WTC11 (cell line): Measurements from ENCODE around the gene FALEC. TPM values are rescaled to one million over a fixed set of nuclear protein-coding genes. Genes with fewer than 3 reads are reported as not detected.

Source experiments
- ATAC-seq: fragments of 200-7000 bp; cut with Tn5 transposase; 2 replicates; pipeline ENCODE4 v1.10.0; 2021; ENCODE audit warnings: mild to moderate bottlenecking, moderate library complexity
- CTCF ChIA-PET: fragments of 300-600 bp; sonication (Branson Sonifier 250); formaldehyde crosslinking; loops from one replicate; lab custom pipeline; 2021; ENCODE audit warnings: antibody characterized with exemption; lab: Charles Lee
- POLR2A ChIA-PET: fragments of 350-600 bp; sonication (Branson Sonifier 250); formaldehyde crosslinking; loops from one replicate; lab custom pipeline; 2021; ENCODE audit warnings: antibody characterized with exemption; lab: Charles Lee
- DNase-seq: peaks from one replicate; pipeline ENCODE4 v3.0.0; 2021; ENCODE audit warnings: low spot score
- H3K27ac Mint-ChIP-seq: 2 replicates; pipeline ENCODE4 v1.8.0; 2021; ENCODE audit warnings: mixed read lengths
- H3K27me3 Mint-ChIP-seq: 2 replicates; pipeline ENCODE4 v1.8.0; 2021; ENCODE audit warnings: low read depth, mild to moderate bottlenecking, moderate library complexity, mixed read lengths
- H3K36me3 Mint-ChIP-seq: 2 replicates; pipeline ENCODE4 v1.8.0; 2021; ENCODE audit warnings: mixed read lengths
- H3K4me1 Mint-ChIP-seq: 2 replicates; pipeline ENCODE4 v1.8.0; 2022; ENCODE audit warnings: mixed read lengths
- H3K4me3 Mint-ChIP-seq: 2 replicates; pipeline ENCODE4 v1.8.0; 2021; ENCODE audit warnings: mild to moderate bottlenecking, moderate library complexity, mixed read lengths
- H3K9me3 Mint-ChIP-seq: 2 replicates; pipeline ENCODE4 v1.8.0; 2021; ENCODE audit warnings: mixed read lengths
- AR ChIP-seq: fragments of 250-450 bp; sonication (Bioruptor Pico); IDR thresholded peaks from 2 replicates; pipeline ENCODE4 v1.9.0; 2021; ENCODE audit warnings: mild to moderate bottlenecking
- ARID4B ChIP-seq: sonication (generic); formaldehyde crosslinking; IDR thresholded peaks from 2 replicates; pipeline ENCODE4 v1.8.0; 2023; ENCODE audit warnings: missing genetic modification reagents, mild to moderate bottlenecking, borderline replicate concordance
- CREB1 ChIP-seq: sonication (generic); formaldehyde crosslinking; IDR thresholded peaks from 2 replicates; pipeline ENCODE4 v1.8.0; 2023; ENCODE audit warnings: mild to moderate bottlenecking, missing genetic modification reagents
- ESRRA ChIP-seq: sonication (generic); formaldehyde crosslinking; IDR thresholded peaks from 2 replicates; pipeline ENCODE4 v1.8.1; 2022; ENCODE audit warnings: mild to moderate bottlenecking, missing genetic modification reagents, borderline replicate concordance
- GABPB1 ChIP-seq: sonication (generic); formaldehyde crosslinking; IDR thresholded peaks from 2 replicates; pipeline ENCODE4 v1.8.1; 2023; ENCODE audit warnings: mild to moderate bottlenecking, missing genetic modification reagents
- MAX ChIP-seq: sonication (generic); formaldehyde crosslinking; IDR thresholded peaks from 2 replicates; pipeline ENCODE4 v1.8.0; 2022; ENCODE audit warnings: mild to moderate bottlenecking, missing genetic modification reagents
- NFYB ChIP-seq: sonication (generic); formaldehyde crosslinking; conservative IDR thresholded peaks from 2 replicates; pipeline ENCODE4 v1.8.0; 2022; ENCODE audit warnings: low read depth, missing genetic modification reagents
- SP1 ChIP-seq: sonication (generic); formaldehyde crosslinking; conservative IDR thresholded peaks from 2 replicates; pipeline ENCODE4 v1.8.1; 2022; ENCODE audit warnings: missing genetic modification reagents
- USF2 ChIP-seq: sonication (generic); formaldehyde crosslinking; IDR thresholded peaks from 2 replicates; pipeline ENCODE4 v1.8.1; 2023; ENCODE audit warnings: mild to moderate bottlenecking, missing genetic modification reagents, moderate library complexity
- ZNF138 ChIP-seq: sonication (generic); formaldehyde crosslinking; conservative IDR thresholded peaks from 2 replicates; pipeline ENCODE4 v1.8.1; 2022; ENCODE audit warnings: mild to moderate bottlenecking, moderate library complexity, missing genetic modification reagents
- ZNF281 ChIP-seq: sonication (generic); formaldehyde crosslinking; IDR thresholded peaks from 2 replicates; pipeline ENCODE4 v1.8.0; 2023; ENCODE audit warnings: mild to moderate bottlenecking, missing genetic modification reagents
- ZNF396 ChIP-seq: fragments of 250-450 bp; sonication (Bioruptor Pico); IDR thresholded peaks from 2 replicates; pipeline ENCODE4 v1.8.0; 2021; ENCODE audit warnings: mild to moderate bottlenecking, moderate library complexity, borderline replicate concordance
- total RNA-seq: library from RNA; stranded (reverse); gene quantifications from 3 replicates; pipeline ENCODE4 v1.2.3, GENCODE V29; 2021
- TF ChIP-seq, protein P1 (sequence below): fragments of 250-450 bp; sonication (Bioruptor Pico); IDR thresholded peaks from 2 replicates; pipeline ENCODE4 v1.8.0; 2021; ENCODE audit warnings: mild to moderate bottlenecking
- TF ChIP-seq, protein P2 (sequence below): sonication (generic); formaldehyde crosslinking; IDR thresholded peaks from 2 replicates; pipeline ENCODE4 v1.8.0; 2022; ENCODE audit warnings: mild to moderate bottlenecking, missing genetic modification reagents

FALEC gene
- total RNA-seq, 1 experiment from 2014 or later, result 1.2 TPM

DNA sequence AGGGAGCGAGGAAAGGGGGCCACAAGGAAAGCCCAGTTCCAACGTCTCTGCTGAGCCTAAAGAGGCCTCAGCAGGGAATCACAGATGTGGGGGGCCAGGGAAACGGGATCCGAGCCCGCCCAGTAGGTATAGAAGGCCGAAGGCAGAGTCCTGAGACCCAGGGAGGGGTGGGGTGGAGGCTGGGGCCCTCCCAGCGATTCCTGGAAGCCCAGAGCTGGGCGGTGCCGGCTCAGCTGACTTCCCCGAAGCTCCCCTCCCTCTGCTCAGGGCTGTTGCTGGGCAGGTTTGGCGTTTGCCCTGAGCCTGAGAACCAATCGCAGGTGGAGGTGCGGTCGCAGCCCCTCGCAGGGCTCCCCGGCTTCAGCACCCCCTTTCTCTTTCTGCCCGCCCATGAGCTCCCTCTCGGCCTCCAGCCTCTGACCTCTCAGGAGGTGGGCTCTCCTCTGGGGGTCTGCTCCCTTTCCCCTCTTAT, 46.5 kb downstream of the FALEC start:
- POLR2A ChIA-PET, result interaction anchor here (0.5 to 6.4 kb wide), 13 partner anchors 9 to 414 kb away, joined by 3 to 188 read pairs (median 4); partner anchors contain the start of genes ENSA, FALEC, GOLPH3L and MCL1
- H3K4me1 Mint-ChIP-seq, result peaks cover 52% of the 10 kb centered on the region
- no peaks in the 10 kb centered on the region for H3K36me3 Mint-ChIP-seq
- H3K27ac Mint-ChIP-seq, result peak overlapping the region; percentile 98
- H3K9me3 Mint-ChIP-seq, result no peaks in the 10 kb centered on the region
- no peaks in the 10 kb centered on the region for H3K27me3 Mint-ChIP-seq
- CTCF ChIA-PET, result interaction anchor here (0.5 to 7.9 kb wide), 16 partner anchors 9 to 251 kb away, joined by 3 to 144 read pairs (median 8); partner anchors contain the start of genes ADAMTSL4, ENSA, FALEC and MCL1
- DNase-seq (peak; percentile 92), ATAC-seq (peak; percentile 54)
- peak overlapping the region; percentile 92 for H3K4me3 Mint-ChIP-seq
- TF ChIP-seq AR (CRISPR knock-in tag) (0 out of 2 replicates have a peak, but pooled peaks have one; percentile 34), NFYB (peak; percentile 50; the same call in 1 of the 2 replicates), ARID4B (CRISPR knock-in tag) (peak; percentile 25; the same call in 1 of the 2 replicates), ZNF138 (CRISPR knock-in tag) (no peak), ZNF281 (CRISPR knock-in tag) (0 out of 2 replicates have a peak, but pooled peaks have one; percentile 48), SP1 (CRISPR knock-in tag) (no peak), CREB1 (0 out of 2 replicates have a peak, but pooled peaks have one; percentile 35), USF2 (CRISPR knock-in tag) (peak; percentile 70), ZNF396 (CRISPR knock-in tag) (no peak), MAX (no peak), GABPB1 (CRISPR knock-in tag) (peak; percentile 49; the same call in 1 of the 2 replicates), ESRRA (CRISPR knock-in tag) (no peak)
- TF ChIP-seq, protein P1, sequence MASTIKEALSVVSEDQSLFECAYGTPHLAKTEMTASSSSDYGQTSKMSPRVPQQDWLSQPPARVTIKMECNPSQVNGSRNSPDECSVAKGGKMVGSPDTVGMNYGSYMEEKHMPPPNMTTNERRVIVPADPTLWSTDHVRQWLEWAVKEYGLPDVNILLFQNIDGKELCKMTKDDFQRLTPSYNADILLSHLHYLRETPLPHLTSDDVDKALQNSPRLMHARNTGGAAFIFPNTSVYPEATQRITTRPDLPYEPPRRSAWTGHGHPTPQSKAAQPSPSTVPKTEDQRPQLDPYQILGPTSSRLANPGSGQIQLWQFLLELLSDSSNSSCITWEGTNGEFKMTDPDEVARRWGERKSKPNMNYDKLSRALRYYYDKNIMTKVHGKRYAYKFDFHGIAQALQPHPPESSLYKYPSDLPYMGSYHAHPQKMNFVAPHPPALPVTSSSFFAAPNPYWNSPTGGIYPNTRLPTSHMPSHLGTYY, result no peak
- TF ChIP-seq, protein P2, sequence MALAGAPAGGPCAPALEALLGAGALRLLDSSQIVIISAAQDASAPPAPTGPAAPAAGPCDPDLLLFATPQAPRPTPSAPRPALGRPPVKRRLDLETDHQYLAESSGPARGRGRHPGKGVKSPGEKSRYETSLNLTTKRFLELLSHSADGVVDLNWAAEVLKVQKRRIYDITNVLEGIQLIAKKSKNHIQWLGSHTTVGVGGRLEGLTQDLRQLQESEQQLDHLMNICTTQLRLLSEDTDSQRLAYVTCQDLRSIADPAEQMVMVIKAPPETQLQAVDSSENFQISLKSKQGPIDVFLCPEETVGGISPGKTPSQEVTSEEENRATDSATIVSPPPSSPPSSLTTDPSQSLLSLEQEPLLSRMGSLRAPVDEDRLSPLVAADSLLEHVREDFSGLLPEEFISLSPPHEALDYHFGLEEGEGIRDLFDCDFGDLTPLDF (CRISPR knock-in tag), result 0 out of 2 replicates have a peak, but pooled peaks have one; percentile 7
